ENCODE measurements around the gene LRRC57. TPM values are rescaled to one million over a fixed set of nuclear protein-coding genes. Genes with fewer than 3 reads are reported as not detected.
A peak's percentile ranks its signal among the peaks of the same experiment; 100 is the strongest.

Gene LRRC57
- polyA plus RNA-seq, 2 donors = 5.7 to 7.5 TPM

DNA sequence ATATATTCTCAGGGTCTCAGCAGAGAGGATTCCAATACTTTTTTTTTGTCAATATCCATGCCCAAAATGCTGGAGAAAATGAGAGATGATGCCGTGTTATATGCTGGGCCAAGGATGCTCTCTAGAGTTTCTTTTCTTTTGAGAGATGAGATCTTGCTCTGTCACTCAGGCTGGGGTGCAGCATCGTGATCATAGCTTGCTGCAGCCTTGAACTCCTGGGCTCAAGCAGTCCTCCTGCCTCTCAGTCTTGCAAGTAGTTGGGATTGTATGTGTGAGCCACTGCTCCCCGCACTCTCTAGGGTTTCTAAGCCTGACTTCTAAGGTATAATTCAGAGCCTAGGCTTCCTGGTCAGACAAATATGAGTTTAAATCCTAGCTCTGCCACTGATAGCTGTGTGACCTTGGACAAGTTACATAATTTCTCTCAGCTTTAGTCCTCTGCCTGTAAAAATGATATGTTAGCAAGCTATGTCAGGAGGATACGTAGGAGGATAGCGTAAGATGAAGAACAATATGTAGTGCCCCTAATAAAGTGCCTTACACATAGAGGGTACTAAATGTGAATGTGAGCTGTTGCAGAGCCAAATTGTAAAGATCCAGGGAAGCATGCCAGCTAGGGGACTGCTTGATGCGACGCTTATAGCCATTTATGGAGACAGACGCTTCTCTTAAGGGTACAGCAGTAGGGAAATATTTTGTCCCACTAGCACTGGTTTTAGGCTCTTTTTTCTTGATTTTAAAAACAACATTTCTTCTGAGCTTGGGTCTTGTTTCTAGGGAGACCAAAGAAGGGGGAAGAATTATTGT is 34.2 kb upstream of the LRRC57 start:
- peaks cover 0 to 3% of the 10 kb centered on the region in 2 donors for H3K4me1 ChIP-seq (ENCODE audit: control insufficient read depth in 2 of 2, insufficient read depth in 2 of 2, low read length in 1 of 2)
- H3K36me3 ChIP-seq (ENCODE audit: control insufficient read depth in 2 of 2, insufficient read depth in 2 of 2, low read length in 1 of 2) = peaks cover 0 to 2% of the 10 kb centered on the region in 2 donors
- 80 to 82% methylated on average over 8 of the region's 8 CpGs for WGBS, 2 donors
- H3K27ac ChIP-seq (ENCODE audit: low read depth in 2 of 2, low read length in 1 of 2) = peak overlapping the region in 1 of 2 donors; percentile 27
- H3K9me3 ChIP-seq (ENCODE audit: control insufficient read depth in 2 of 2, insufficient read depth in 1 of 2, low read depth in 1 of 2, low read length in 1 of 2) = no peaks in the 10 kb centered on the region
- no peaks in the 10 kb centered on the region for H3K27me3 ChIP-seq (ENCODE audit: control insufficient read depth in 1 of 2, insufficient read depth in 2 of 2, low read length in 2 of 2)
- no peak overlapping the region for H3K4me3 ChIP-seq (ENCODE audit: low read depth in 1 of 2, low read length in 2 of 2)

GRCh38 chr15:42581272-42581730 is 32.7 kb upstream of the LRRC57 start:
- Histone ChIP-seq H3K4me1 (ENCODE audit: control insufficient read depth in 2 of 2, insufficient read depth in 2 of 2, low read length in 1 of 2) (peaks cover 0 to 3% of the 10 kb centered on the region in 2 donors), H3K27me3 (ENCODE audit: control insufficient read depth in 1 of 2, insufficient read depth in 2 of 2, low read length in 2 of 2) (no peaks in the 10 kb centered on the region), H3K9me3 (ENCODE audit: control insufficient read depth in 2 of 2, insufficient read depth in 1 of 2, low read depth in 1 of 2, low read length in 1 of 2) (no peaks in the 10 kb centered on the region), H3K27ac (ENCODE audit: low read depth in 2 of 2, low read length in 1 of 2) (peak overlapping the region; percentile 72 to 81), H3K4me3 (ENCODE audit: low read depth in 1 of 2, low read length in 2 of 2) (peak overlapping the region; percentile 30 to 54), H3K36me3 (ENCODE audit: control insufficient read depth in 2 of 2, insufficient read depth in 2 of 2, low read length in 1 of 2) (peaks cover 0 to 2% of the 10 kb centered on the region in 2 donors)
- WGBS, 2 donors = 1% methylated on average over 35 to 37 of the region's 37 CpGs

GRCh38 chr15:42578984-42579537 is 30.5 kb upstream of the LRRC57 start:
- H3K36me3 ChIP-seq (ENCODE audit: control insufficient read depth in 2 of 2, insufficient read depth in 2 of 2, low read length in 1 of 2) = no peaks in the 10 kb centered on the region
- WGBS, 2 donors = 78 to 86% methylated on average over 2 of the region's 2 CpGs
- no peak overlapping the region for H3K4me3 ChIP-seq (ENCODE audit: low read depth in 1 of 2, low read length in 2 of 2)
- H3K4me1 ChIP-seq (ENCODE audit: control insufficient read depth in 2 of 2, insufficient read depth in 2 of 2, low read length in 1 of 2) = peaks cover 0 to 5% of the 10 kb centered on the region in 2 donors
- H3K27ac ChIP-seq (ENCODE audit: low read depth in 2 of 2, low read length in 1 of 2) = no peak overlapping the region
- H3K27me3 ChIP-seq (ENCODE audit: control insufficient read depth in 1 of 2, insufficient read depth in 2 of 2, low read length in 2 of 2) = no peaks in the 10 kb centered on the region
- no peaks in the 10 kb centered on the region for H3K9me3 ChIP-seq (ENCODE audit: control insufficient read depth in 2 of 2, insufficient read depth in 1 of 2, low read depth in 1 of 2, low read length in 1 of 2)

DNA sequence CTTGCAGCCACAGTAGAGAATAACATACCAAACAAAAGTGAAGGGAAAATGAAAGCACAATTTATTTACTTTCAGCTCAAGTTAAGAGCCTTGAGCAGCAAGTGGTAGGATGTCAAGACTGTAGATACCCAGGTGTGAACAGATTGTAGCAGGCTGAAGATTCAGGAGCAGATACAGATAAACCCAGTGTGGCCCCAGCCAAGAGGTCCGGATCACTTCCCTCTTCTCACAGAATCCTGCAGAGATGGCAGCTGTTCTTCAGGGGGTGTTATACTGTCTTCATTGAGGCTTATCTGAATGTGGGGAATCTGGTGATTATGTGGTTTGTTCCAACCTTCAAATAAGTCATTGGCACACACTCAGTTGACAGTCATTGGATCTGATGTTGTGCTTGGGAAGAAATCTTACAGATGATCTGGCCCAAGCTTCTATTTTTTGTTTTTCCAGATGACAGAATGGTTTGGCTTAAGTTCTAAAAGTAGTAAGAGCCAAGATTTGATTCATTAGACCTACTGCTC is 29.0 kb upstream of the LRRC57 start:
- H3K9me3 ChIP-seq (ENCODE audit: control insufficient read depth in 2 of 2, insufficient read depth in 1 of 2, low read depth in 1 of 2, low read length in 1 of 2) = no peaks in the 10 kb centered on the region

GRCh38 chr15:42576776-42577175 is 28.2 kb upstream of the LRRC57 start:
- H3K27me3 ChIP-seq (ENCODE audit: control insufficient read depth in 1 of 2, insufficient read depth in 2 of 2, low read length in 2 of 2) = no peaks in the 10 kb centered on the region
- H3K9me3 ChIP-seq (ENCODE audit: control insufficient read depth in 2 of 2, insufficient read depth in 1 of 2, low read depth in 1 of 2, low read length in 1 of 2) = no peaks in the 10 kb centered on the region
- no peak overlapping the region for H3K4me3 ChIP-seq (ENCODE audit: low read depth in 1 of 2, low read length in 2 of 2)
- H3K4me1 ChIP-seq (ENCODE audit: control insufficient read depth in 2 of 2, insufficient read depth in 2 of 2, low read length in 1 of 2) = peaks cover 0 to 5% of the 10 kb centered on the region in 2 donors
- H3K27ac ChIP-seq (ENCODE audit: low read depth in 2 of 2, low read length in 1 of 2) = no peak overlapping the region
- WGBS, 2 donors = 59 to 65% methylated on average over 1 of the region's 1 CpG
- no peaks in the 10 kb centered on the region for H3K36me3 ChIP-seq (ENCODE audit: control insufficient read depth in 2 of 2, insufficient read depth in 2 of 2, low read length in 1 of 2)

More for the DNA sequence above, 29.0 kb upstream of the LRRC57 start:
- H3K36me3 ChIP-seq (ENCODE audit: control insufficient read depth in 2 of 2, insufficient read depth in 2 of 2, low read length in 1 of 2) = no peaks in the 10 kb centered on the region
- H3K27ac ChIP-seq (ENCODE audit: low read depth in 2 of 2, low read length in 1 of 2) = no peak overlapping the region
- no peak overlapping the region for H3K4me3 ChIP-seq (ENCODE audit: low read depth in 1 of 2, low read length in 2 of 2)
- H3K27me3 ChIP-seq (ENCODE audit: control insufficient read depth in 1 of 2, insufficient read depth in 2 of 2, low read length in 2 of 2) = no peaks in the 10 kb centered on the region
- peaks cover 0 to 5% of the 10 kb centered on the region in 2 donors for H3K4me1 ChIP-seq (ENCODE audit: control insufficient read depth in 2 of 2, insufficient read depth in 2 of 2, low read length in 1 of 2)
- 36 to 40% methylated on average over 1 of the region's 1 CpG for WGBS, 2 donors

GRCh38 chr15:42576040-42576594 is 27.5 kb upstream of the LRRC57 start:
- WGBS, 2 donors = 13 to 17% methylated on average over 15 to 16 of the region's 16 CpGs
- Histone ChIP-seq H3K4me1 (ENCODE audit: control insufficient read depth in 2 of 2, insufficient read depth in 2 of 2, low read length in 1 of 2) (peaks cover 0 to 5% of the 10 kb centered on the region in 2 donors), H3K4me3 (ENCODE audit: low read depth in 1 of 2, low read length in 2 of 2) (peak overlapping the region; percentile 50 to 60), H3K9me3 (ENCODE audit: control insufficient read depth in 2 of 2, insufficient read depth in 1 of 2, low read depth in 1 of 2, low read length in 1 of 2) (no peaks in the 10 kb centered on the region), H3K27ac (ENCODE audit: low read depth in 2 of 2, low read length in 1 of 2) (peak overlapping the region; percentile 76 to 91), H3K27me3 (ENCODE audit: control insufficient read depth in 1 of 2, insufficient read depth in 2 of 2, low read length in 2 of 2) (no peaks in the 10 kb centered on the region), H3K36me3 (ENCODE audit: control insufficient read depth in 2 of 2, insufficient read depth in 2 of 2, low read length in 1 of 2) (no peaks in the 10 kb centered on the region)

DNA sequence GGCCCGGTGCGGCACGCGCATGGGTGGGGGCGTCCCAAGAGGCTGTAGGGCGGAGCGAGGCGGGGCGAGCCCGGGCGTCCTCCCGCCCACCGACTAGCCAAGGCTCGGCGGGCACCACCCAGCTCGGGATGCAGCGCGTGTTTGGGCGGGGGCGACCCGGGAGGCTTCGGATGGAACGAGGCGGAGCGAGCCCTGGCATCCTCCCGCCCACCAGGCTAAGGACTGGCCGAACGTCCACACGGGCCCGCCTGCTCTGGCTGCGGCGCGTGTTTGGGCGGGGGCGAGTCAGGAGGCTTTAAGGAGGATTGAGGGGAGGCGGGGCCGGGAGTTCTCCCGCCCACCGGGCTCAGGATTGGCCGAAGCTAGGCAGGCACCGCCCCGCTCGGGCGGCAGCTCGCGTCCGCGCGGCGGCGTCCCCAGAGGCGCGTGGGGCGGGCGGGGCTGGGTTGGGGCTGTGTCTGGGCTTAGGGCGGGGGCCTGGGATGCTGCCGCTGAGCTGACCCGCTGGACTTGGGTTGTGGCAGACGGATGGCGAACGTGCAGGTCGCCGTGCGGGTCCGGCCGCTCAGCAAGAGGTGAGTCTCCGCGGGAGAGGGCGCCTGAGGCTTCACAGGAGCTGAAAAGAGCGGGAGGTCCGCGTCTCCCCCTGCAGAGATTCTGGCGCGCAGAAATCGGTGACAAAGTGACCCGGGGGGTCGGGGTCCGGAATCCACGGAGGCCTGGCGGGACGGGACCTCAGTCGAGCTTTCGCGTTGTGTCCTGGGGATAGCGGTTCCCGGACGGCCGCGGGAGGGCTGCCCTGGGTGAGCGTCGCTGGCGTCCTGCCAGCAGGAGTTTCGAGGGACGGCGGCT is 26.8 kb upstream of the LRRC57 start, which contains the start of gene STARD9:
TSS of gene STARD9 (plus strand) at position 419 of the 852 bp plus-strand sequence. CDS start at position 529, 110 bp downstream.
- Histone ChIP-seq H3K9me3 (ENCODE audit: control insufficient read depth in 2 of 2, insufficient read depth in 1 of 2, low read depth in 1 of 2, low read length in 1 of 2) (no peaks in the 10 kb centered on the region), H3K4me1 (ENCODE audit: control insufficient read depth in 2 of 2, insufficient read depth in 2 of 2, low read length in 1 of 2) (peaks cover 0 to 2% of the 10 kb centered on the region in 2 donors), H3K36me3 (ENCODE audit: control insufficient read depth in 2 of 2, insufficient read depth in 2 of 2, low read length in 1 of 2) (no peaks in the 10 kb centered on the region), H3K27me3 (ENCODE audit: control insufficient read depth in 1 of 2, insufficient read depth in 2 of 2, low read length in 2 of 2) (no peaks in the 10 kb centered on the region), H3K27ac (ENCODE audit: low read depth in 2 of 2, low read length in 1 of 2) (peak within 1 kb of the TSS; percentile 76 to 91), H3K4me3 (ENCODE audit: low read depth in 1 of 2, low read length in 2 of 2) (peak within 1 kb of the TSS; percentile 50 to 60)
- WGBS, 2 donors = 0 to 1% methylated on average over 80 to 95 of the region's 95 CpGs

- 97 to 99% methylated on average over 3 of the region's 3 CpGs for WGBS, 2 donors
- H3K4me1 ChIP-seq (ENCODE audit: control insufficient read depth in 2 of 2, insufficient read depth in 2 of 2, low read length in 1 of 2) = no peaks in the 10 kb centered on the region
- no peaks in the 10 kb centered on the region for H3K9me3 ChIP-seq (ENCODE audit: control insufficient read depth in 2 of 2, insufficient read depth in 1 of 2, low read depth in 1 of 2, low read length in 1 of 2)
- no peak overlapping the region for H3K27ac ChIP-seq (ENCODE audit: low read depth in 2 of 2, low read length in 1 of 2)
- H3K36me3 ChIP-seq (ENCODE audit: control insufficient read depth in 2 of 2, insufficient read depth in 2 of 2, low read length in 1 of 2) = no peaks in the 10 kb centered on the region
- H3K4me3 ChIP-seq (ENCODE audit: low read depth in 1 of 2, low read length in 2 of 2) = no peak overlapping the region
- H3K27me3 ChIP-seq (ENCODE audit: control insufficient read depth in 1 of 2, insufficient read depth in 2 of 2, low read length in 2 of 2) = no peaks in the 10 kb centered on the region
Measured at GRCh38 chr15:42558739-42559138, 10.1 kb upstream of the LRRC57 start.
